Tibial nerve (tissue), 4 donors: ENCODE data around the gene CNOT6. TPM values are rescaled to one million over a fixed set of nuclear protein-coding genes. Genes with fewer than 3 reads are reported as not detected.

Experiments used
- DNase-seq, 2 donors: peaks; one replicate each; pipeline ENCODE4 v3.0.0-alpha.2; 2019; ENCODE audit warnings: low spot score in 2 of 2
- H3K27ac ChIP-seq, 4 donors: fragments of 200-600 bp; sonication (generic) in 3 of 4; one replicate each; pipeline ENCODE4 v1.5.1; 2017 to 2019; ENCODE audit warnings: mild to moderate bottlenecking in 1 of 4
- H3K27me3 ChIP-seq, 2 donors: fragments of 200-600 bp; sonication (generic) in 1 of 2; one replicate each; pipeline versions ENCODE4 v1.5.1 to v1.6.0; 2017 to 2019
- H3K36me3 ChIP-seq, 3 donors: fragments of 200-600 bp; sonication (generic); one replicate each; pipeline ENCODE4 v1.5.1; 2018 to 2019
- H3K4me1 ChIP-seq, 4 donors: fragments of 200-600 bp; sonication (generic) in 3 of 4; one replicate each; pipeline ENCODE4 v1.5.1; 2017 to 2019
- H3K4me3 ChIP-seq, 4 donors: fragments of 200-600 bp; sonication (generic) in 3 of 4; one replicate each; pipeline ENCODE4 v1.5.1; 2017 to 2019; ENCODE audit warnings: mild to moderate bottlenecking in 1 of 4, moderate library complexity in 1 of 4
- H3K9me3 ChIP-seq, 4 donors: fragments of 200-600 bp; sonication (generic) in 3 of 4; one replicate each; pipeline ENCODE4 v1.5.1; 2017 to 2019
- CTCF ChIP-seq, 5 experiments: fragments of 200-600 bp in 3 of 5; fragments of 450-650 bp in 2 of 5; sonication (generic) in 3 of 5; IDR thresholded peaks; one replicate each; pipeline ENCODE4 v1.5.1; 2016 to 2019; ENCODE audit warnings: antibody characterized with exemption in 5 of 5, mild to moderate bottlenecking in 3 of 5, moderate library complexity in 2 of 5
- EP300 ChIP-seq, 2 donors: sonication (generic); formaldehyde crosslinking; IDR thresholded peaks; one replicate each; pipeline ENCODE4 v1.6.1; 2017; ENCODE audit warnings: antibody characterized with exemption in 2 of 2, mild to moderate bottlenecking in 1 of 2
- POLR2A ChIP-seq, 2 donors: fragments of 450-650 bp; IDR thresholded peaks; one replicate each; pipeline ENCODE4 v1.6.1; 2017; ENCODE audit warnings: antibody characterized with exemption in 2 of 2, mild to moderate bottlenecking in 2 of 2, moderate library complexity in 2 of 2
- WGBS, 2 donors: methylation state at CpG; one replicate each; pipeline ENCODE4 v1.1.5; 2018; 5-methylcytosine and 5-hydroxymethylcytosine counted together
- small RNA-seq: library from RNA; depleted of rRNA; stranded (forward); fragments of <200 nt; gene quantifications from one replicate; pipeline ENCODE3, GENCODE V24; 2016
- total RNA-seq, 4 donors: library from RNA; depleted of rRNA; stranded (reverse); fragments of >200 nt; gene quantifications; one replicate each; pipeline ENCODE4 v1.1.0, GENCODE V29; 2016

CNOT6 gene
- total RNA-seq, 4 donors from 2014 or later, result 14.0 to 18.0 (median 15.5) TPM

GRCh38 chr5:180626661-180627385, 132.6 kb downstream of the CNOT6 start:
- H3K27ac ChIP-seq, result no peak overlapping the region
- DNase-seq, result no peak
- H3K4me3 ChIP-seq, result no peak overlapping the region
- H3K27me3 ChIP-seq, result no peaks in the 10 kb centered on the region
- H3K4me1 ChIP-seq, result no peaks in the 10 kb centered on the region
- TF ChIP-seq POLR2A (IDR thresholded peaks at IDR 0.05), result no peak
- no peak for TF ChIP-seq CTCF (IDR thresholded peaks at IDR 0.05)
- TF ChIP-seq EP300 (IDR thresholded peaks at IDR 0.05), result no peak
- WGBS, 2 donors, result 66 to 80% methylated on average over 10 to 11 of the region's 15 CpGs
- H3K36me3 ChIP-seq, result no peaks in the 10 kb centered on the region
- no peaks in the 10 kb centered on the region for H3K9me3 ChIP-seq

DNA sequence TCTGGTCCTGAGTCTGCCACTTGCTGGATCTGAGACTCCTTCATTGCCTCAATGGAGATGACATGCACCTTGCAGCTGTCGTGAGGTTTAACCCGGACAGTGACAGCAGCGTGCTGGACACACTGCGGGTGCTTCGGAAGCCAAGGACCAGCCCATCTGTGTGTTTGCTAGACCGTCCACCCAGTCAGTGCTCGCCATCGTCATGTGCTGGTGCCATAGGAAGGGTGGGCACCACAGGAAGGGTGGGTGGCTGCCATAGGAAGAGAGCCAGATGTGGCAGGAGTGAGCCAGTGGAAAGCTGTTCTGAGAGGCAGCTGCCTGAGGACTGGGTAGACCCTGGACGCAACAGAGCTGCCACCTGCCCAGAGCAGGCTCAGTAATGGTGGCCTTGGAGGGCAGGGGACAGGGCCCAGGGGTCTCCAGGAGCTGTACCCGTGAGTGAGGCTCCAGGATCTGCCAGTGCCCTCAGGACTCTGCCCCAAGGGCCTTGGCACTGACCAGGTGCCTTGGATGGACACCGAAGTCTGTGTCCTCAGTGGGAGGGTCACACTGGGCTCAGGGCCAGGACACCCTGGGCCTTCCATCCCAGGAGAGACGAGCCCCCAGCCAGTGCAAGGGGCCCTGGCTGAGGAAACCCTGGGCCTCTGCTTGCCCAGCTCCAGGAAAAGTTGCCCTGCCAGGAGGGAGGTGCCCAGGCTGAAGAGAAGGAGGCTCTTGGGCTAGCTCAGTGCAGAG, 133.4 kb downstream of the CNOT6 start:
- H3K27ac ChIP-seq, result no peak overlapping the region
- no peak for DNase-seq
- H3K4me1 ChIP-seq, result no peaks in the 10 kb centered on the region
- H3K36me3 ChIP-seq, result no peaks in the 10 kb centered on the region
- TF ChIP-seq CTCF (IDR thresholded peaks at IDR 0.05), result no peak
- TF ChIP-seq EP300 (IDR thresholded peaks at IDR 0.05), result no peak
- no peak for TF ChIP-seq POLR2A (IDR thresholded peaks at IDR 0.05)
- no peaks in the 10 kb centered on the region for H3K9me3 ChIP-seq
- H3K4me3 ChIP-seq, result no peak overlapping the region
- H3K27me3 ChIP-seq, result no peaks in the 10 kb centered on the region
- 76 to 93% methylated on average over 3 to 10 of the region's 12 CpGs for WGBS, 2 donors

Small RNA genes lying within 50 kb of the gene (small RNA-seq; reads per million reads assigned to genes)
- gene RNU6-525P, result not detected

Other genes starting within 250 kb of the CNOT6 start
- 10 to 100 TPM; 21.2 to 31.2 (median 27.5) TPM for gene MAPK9, start 202.3 kb upstream of the CNOT6 start, total RNA-seq
- gene GFPT2, start 141.0 kb upstream of the CNOT6 start, total RNA-seq, result 10 to 100 TPM; 36.1 to 64.5 (median 49.2) TPM
- not detected for gene SCGB3A1, start 97.1 kb downstream of the CNOT6 start, total RNA-seq
- 10 to 100 TPM in 2 of 4 donors, 1 to 10 TPM in 2; 4.6 to 34.2 (median 14.9) TPM for gene FLT4, start 155.2 kb downstream of the CNOT6 start, total RNA-seq
- not detected for gene OR2Y1, start 245.7 kb downstream of the CNOT6 start, total RNA-seq